H1 (cell line): ENCODE data around the gene NSUN4.

Experiments
- CTCF ChIP-seq, 3 experiments: IDR thresholded peaks; 1 replicate in 2 of 3; 2 replicates in 1 of 3; pipeline versions ENCODE4 v1.5.1 to v1.6.1; 2011; ENCODE audit warnings: low read length in 3 of 3, mild to moderate bottlenecking in 3 of 3, inconsistent platforms in 2 of 3, low read depth in 1 of 3, moderate library complexity in 1 of 3; ENCODE audit not compliant: insufficient read depth in 1 of 3; ENCODE audit errors: control extremely low read depth in 1 of 3
- EP300 ChIP-seq, 2 experiments: IDR thresholded peaks; 1 replicate in 1 of 2; 2 replicates in 1 of 2; pipeline ENCODE4 v1.6.1; 2011 to 2012; ENCODE audit warnings: low read depth in 2 of 2, low read length in 2 of 2, mild to moderate bottlenecking in 2 of 2, borderline replicate concordance in 1 of 2, inconsistent platforms in 1 of 2, moderate library complexity in 1 of 2
- EZH2 ChIP-seq: fragments of 200-600 bp; sonication (generic); IDR thresholded peaks from 2 replicates; pipeline ENCODE4 v1.7.1; 2012; ENCODE audit warnings: low read depth, mild to moderate bottlenecking, moderate library complexity, low read length, inconsistent platforms; ENCODE audit not compliant: severe bottlenecking
- GABPA ChIP-seq: IDR thresholded peaks from 2 replicates; pipeline ENCODE4 v1.6.1; 2011; ENCODE audit warnings: mild to moderate bottlenecking, low read length, moderate library complexity, borderline replicate concordance; ENCODE audit not compliant: insufficient read depth
- JUND ChIP-seq: IDR thresholded peaks from 2 replicates; pipeline ENCODE4 v1.6.1; 2011; ENCODE audit warnings: mild to moderate bottlenecking, improper control_type of control experiment, low read length
- KDM5A ChIP-seq: fragments of 200-600 bp; IDR thresholded peaks from 2 replicates; pipeline ENCODE4 v1.7.1; 2012; ENCODE audit warnings: mild to moderate bottlenecking, low read length, inconsistent platforms, mixed read lengths
- POLR2AphosphoS5 ChIP-seq: IDR thresholded peaks from 2 replicates; pipeline ENCODE4 v1.6.1; 2011; ENCODE audit warnings: low read depth, low read length
- RAD21 ChIP-seq, 2 experiments: IDR thresholded peaks in 1 of 2; conservative IDR thresholded peaks in 1 of 2; 2 replicates each; pipeline ENCODE4 v1.6.1; 2011; ENCODE audit warnings: low read depth in 2 of 2, low read length in 2 of 2, improper control_type of control experiment in 1 of 2, inconsistent platforms in 1 of 2, mild to moderate bottlenecking in 1 of 2, moderate library complexity in 1 of 2
- RXRA ChIP-seq: IDR thresholded peaks from 2 replicates; pipeline ENCODE4 v1.6.1; 2011; ENCODE audit warnings: low read depth, mild to moderate bottlenecking, low read length, moderate library complexity; ENCODE audit not compliant: insufficient read depth
- SIN3A ChIP-seq, 2 experiments: IDR thresholded peaks in 1 of 2; conservative IDR thresholded peaks in 1 of 2; 2 replicates each; pipeline ENCODE4 v1.6.1; 2011 to 2012; ENCODE audit warnings: low read length in 2 of 2, improper control_type of control experiment in 1 of 2, low read depth in 1 of 2, mild to moderate bottlenecking in 1 of 2
- SP4 ChIP-seq: IDR thresholded peaks from 2 replicates; pipeline ENCODE4 v1.6.1; 2012; ENCODE audit warnings: low read length, inconsistent platforms
- TBP ChIP-seq: IDR thresholded peaks from 2 replicates; pipeline ENCODE4 v1.6.1; 2011; ENCODE audit warnings: low read depth, low read length, improper control_type of control experiment
- USF2 ChIP-seq: IDR thresholded peaks from 2 replicates; pipeline ENCODE4 v1.6.1; 2011; ENCODE audit warnings: low read length, improper control_type of control experiment

GRCh38 chr1:46352363-46352762 is 11.8 kb downstream of the NSUN4 start:
- no peak for TF ChIP-seq RXRA
- no peak for TF ChIP-seq CTCF (IDR thresholded peaks at IDR 0.05; ENCODE audit: control extremely low read depth in 1 of 3, insufficient read depth in 1 of 3, low read depth in 1 of 3, low read length in 3 of 3)
- no peak for TF ChIP-seq USF2
- TF ChIP-seq RAD21 (IDR thresholded peaks at IDR 0.05 in 1 of 2, conservative IDR thresholded peaks at IDR 0.05 in 1 of 2; ENCODE audit: low read depth in 2 of 2, low read length in 2 of 2), result no peak
- TF ChIP-seq EP300 (IDR thresholded peaks at IDR 0.05; ENCODE audit: borderline replicate concordance in 1 of 2, low read depth in 2 of 2, low read length in 2 of 2), result no peak
- no peak for TF ChIP-seq TBP
- TF ChIP-seq SIN3A (conservative IDR thresholded peaks at IDR 0.05 in 1 of 2, IDR thresholded peaks at IDR 0.05 in 1 of 2; ENCODE audit: low read depth in 1 of 2, low read length in 2 of 2), result no peak
- TF ChIP-seq EZH2, result no peak
- no peak for TF ChIP-seq GABPA
- TF ChIP-seq SP4, result no peak
- no peak for TF ChIP-seq JUND
- TF ChIP-seq POLR2AphosphoS5, result no peak
- no peak for TF ChIP-seq KDM5A
